DMS79 treated with DMSO at 0.1 percent for 48 hours (cell line): ENCODE measurements around the gene FBXL3.
"Not testable (repeated sequence)": the region's sequence is repeated elsewhere in the genome, so short reads cannot be mapped to it uniquely, and the experiment has no call there.

Experiments
- DNase-seq: peaks from one replicate; lab custom pipeline; 2025; lab: John Stamatoyannopoulos, UW

Gene FBXL3

DNA sequence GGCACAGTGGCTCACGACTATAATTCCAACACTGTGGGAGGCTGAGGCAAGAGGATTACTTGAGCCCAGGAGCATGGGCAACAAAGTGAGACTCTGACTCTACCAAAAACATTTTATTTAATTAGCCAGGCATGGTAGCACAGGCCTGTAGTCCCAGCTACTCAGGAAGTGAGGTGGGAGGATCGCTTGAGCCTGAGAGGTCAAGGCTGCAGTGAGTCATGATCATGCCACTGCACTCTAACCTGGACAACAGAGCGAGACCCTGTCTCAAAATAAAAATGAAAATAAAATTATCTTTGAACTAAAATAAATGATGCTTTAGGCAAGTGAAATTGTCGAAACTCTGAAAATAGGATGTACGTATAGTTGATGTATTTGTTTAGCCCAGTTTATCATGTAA lies 43.3 kb downstream of the FBXL3 start:
- no peak for DNase-seq

DNA sequence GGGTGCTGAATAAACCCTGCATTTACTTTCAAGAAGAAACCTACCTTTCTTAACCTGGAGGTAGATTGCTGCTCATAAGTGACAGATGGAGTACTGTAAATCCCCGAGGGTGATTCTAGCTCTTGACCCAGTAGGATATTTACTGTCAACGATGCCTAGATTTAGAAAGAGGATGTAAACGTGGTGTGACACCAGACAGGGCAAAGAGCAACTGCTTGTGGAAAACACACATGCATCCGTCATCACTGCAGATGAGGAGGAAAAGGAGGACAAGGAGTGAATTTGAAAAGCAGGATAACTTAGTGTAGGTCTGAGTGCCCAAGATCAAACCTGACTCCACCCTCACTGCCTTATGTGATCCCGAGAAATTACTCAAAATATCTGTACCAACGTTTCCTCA lies 44.9 kb downstream of the FBXL3 start:
- no peak for DNase-seq

DNA sequence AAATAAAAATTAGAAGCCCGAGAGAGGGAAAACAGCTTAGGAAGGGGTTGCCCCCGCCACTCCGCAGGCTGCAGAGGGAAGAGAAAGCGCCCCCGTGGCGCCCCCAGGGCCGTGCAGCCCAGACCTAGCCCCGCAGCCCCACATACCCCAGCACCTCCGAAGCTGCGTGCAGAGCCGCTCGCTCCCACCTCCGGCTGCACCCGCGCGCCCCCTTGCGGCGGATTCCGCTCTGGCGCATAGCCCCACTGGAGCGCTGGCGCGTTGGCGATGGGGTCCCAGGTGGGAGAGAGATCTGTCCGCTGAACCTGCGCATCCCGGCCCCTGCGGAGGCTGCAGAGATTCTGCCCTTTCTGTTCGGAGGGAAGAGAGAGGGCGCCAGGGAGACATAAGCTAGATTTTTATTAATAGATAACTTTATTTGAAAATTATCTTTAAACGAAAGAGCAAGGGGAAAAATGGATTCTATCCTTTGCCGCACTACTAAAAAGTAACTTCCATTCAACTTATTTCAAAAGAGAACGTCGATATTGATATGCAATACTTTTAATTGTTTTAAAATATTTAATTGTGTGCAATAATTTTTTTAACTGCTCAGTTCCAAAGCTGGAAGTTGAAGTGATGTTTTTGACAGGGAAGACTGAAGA lies 46.8 kb downstream of the FBXL3 start:
- DNase-seq, result peak; percentile 6

DNA sequence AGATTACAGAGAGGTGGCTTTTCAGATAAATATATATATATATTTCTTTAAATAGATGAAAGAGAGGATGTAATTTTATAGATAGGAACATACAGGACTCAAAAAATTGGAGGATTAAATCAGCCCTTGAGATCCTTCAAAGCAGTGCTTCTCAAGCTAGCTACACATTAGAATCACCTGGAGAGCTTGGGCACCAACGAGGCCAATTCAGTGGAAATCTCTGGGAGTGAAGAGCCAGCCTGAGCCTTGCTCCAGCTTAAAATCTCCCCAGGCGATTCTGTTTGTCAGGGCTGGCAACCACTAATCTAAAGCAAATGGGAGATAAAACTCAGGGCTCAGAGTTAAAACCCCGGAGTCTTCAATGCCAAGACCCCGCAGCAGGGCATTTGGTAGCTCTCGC lies 50.0 kb downstream of the FBXL3 start:
- DNase-seq, result no peak

- DNase-seq, result no peak
Measured at GRCh38 chr13:76976490-76976889, 50.5 kb downstream of the FBXL3 start.

DNA sequence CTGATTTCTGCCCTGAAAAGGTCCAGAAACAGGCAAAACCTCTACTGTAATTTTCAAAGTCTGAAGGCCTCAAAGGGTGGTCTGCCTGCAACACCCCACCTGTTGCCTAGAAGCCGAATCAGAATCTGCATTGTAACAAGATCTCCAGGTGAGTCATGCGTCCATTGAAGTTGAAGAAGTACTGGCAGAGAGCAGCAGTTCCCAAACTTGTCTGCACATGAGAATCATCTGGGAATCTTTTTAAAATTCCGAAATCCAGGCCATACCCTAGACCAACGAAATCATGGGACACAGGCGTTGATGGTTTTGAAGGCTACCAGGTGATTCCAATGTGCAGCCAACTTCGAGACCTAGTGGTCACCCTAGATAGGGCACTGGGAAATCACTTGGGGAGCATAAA lies 51.1 kb downstream of the FBXL3 start:
- DNase-seq, result no peak

DNA sequence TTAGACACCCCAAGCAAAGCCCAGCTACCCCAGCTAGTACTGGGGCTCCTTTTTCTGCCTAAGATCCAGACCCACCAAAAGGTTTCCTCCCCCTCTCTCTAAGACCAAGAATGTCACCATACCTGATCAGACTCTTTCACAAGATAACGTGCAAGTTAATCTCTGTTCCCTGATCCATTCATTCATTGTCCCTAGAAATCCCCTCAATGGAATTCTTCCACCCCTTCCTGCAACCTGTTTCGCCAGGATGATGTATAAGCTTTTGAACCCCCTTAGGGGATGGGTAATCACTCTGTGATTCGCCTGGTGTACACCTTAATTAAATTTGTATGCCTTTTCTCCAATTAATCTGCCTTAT lies 52.4 kb downstream of the FBXL3 start:
- no peak for DNase-seq

DNA sequence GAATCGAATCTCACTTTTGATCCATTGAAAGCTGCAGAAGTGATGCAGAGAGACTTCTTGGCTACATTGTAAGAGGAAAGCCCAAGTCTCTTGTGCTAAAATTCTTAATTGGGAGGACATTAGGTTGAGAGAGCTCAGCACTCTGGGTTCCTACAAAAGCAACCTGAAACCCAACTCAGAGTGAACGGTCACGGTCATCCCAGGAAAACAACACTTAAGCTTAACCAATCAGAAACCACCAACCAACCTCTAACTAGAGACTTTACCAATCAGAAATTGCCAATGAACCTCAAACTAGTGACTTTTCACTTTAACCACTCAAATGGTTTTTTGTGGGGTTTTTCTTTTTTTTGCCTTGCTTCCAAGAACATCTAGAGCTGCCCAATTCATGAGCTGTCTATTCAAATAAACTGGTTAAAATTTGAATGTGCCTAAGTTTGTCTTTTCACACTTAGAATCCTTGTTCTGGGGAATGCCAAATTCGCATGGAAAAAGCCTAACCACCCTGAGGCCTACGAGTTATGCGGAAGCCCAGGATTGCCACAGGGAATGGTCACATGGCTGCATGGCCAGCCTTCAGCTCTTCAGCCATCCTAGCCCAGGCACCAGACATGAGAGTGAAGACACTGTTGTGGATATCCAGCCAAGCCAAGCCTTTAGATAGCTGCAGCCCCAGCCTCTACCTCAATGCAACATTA lies 52.9 kb downstream of the FBXL3 start:
- DNase-seq, result no peak

- peak; percentile 5 for DNase-seq
Measured at GRCh38 chr13:76971851-76972829, 54.8 kb downstream of the FBXL3 start.

DNA sequence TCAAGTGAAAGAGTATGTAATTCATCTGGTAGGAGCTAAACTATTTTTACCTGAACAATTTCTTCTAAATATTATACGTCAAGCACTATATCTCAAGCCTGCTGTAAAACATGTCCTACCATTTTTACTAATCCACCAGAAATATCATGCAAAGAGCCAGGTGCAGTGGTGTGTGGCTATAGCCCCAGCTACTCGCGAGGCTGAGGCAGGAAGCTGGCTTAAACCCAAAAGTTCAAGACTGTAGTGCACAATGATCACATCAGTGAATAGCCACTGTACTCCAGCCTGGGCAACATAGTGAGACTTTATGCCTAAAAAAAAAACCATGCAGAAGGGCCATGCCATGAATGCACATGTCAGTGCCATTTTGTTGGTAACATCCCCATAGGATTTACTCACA lies 55.7 kb downstream of the FBXL3 start:
- no peak for DNase-seq

GRCh38 chr13:76969488-76970365 lies 57.2 kb downstream of the FBXL3 start:
- DNase-seq, result no peak

GRCh38 chr13:76968041-76968440 lies 58.9 kb downstream of the FBXL3 start:
- DNase-seq, result no peak

DNA sequence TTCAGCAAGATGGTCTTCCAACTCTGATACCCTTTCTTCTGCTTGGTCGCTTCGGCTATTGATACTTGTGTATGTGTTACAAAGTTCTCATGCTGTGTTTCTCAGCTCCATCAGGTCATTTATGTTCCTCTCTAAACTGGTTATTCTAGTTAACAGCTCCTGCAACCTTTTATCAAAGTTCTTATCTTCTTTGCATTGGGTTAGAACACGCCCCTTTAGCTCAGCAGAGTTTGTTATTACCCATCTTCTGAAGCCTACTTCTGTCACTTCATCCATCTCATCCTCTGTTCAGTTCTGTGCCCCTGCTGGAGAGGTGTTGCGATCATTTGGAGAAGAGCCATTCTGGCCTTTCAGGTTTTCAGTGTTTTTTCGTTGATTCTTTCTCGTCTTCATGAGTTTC lies 59.9 kb downstream of the FBXL3 start:
- DNase-seq, result no peak

DNA sequence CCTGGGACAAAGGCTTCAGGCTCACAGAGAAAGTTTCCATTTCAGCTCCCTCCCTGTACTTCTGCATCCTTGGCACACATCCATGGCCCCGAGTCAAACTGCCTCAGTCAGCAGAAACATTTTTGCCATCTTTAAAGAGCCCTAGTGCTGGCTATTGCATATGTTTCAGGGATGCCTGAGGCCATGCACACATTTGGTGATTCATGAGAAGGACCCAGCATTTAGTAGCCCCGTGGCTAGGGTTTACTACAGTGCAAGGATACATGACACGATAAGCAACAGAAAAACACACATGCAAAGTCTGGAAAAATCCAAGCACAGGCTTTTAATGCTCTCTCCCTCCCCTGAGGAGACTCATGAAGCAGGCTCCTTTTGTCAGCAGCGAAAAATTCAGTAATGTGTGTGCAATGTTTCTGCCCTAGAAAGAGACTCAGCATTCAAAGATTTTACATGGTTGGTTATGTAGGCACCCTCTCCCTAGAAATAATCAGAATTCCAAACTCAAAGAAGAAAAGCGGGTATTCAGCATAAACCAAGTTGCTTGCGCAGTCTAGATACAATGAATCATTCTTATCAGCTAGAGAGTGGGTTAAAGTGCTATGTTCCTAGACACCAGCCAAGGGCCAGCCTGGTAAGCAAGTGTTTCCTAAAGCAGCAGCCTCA lies 61.1 kb downstream of the FBXL3 start:
- DNase-seq, result peak; percentile 10

DNA sequence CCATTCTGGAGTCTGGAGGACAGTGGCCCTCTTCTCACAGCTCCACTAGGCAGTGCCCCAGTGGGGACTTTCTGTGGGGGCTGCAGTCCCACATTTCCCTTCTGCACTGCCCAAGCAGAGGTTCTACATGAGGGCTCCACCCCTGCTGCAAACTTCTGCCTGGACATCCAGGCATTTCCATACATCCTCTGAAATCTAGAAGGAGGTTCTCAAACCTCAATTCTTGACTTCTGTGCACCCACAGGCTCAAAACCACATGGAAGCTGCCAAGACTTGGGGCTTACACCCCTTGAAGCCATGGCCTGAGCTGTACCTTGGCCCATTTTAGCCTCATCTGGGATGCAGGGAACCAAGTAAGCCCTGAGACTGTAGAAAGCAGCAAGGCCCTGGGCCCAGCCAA lies 67.2 kb downstream of the FBXL3 start:
- DNase-seq, result not testable (repeated sequence)

DNA sequence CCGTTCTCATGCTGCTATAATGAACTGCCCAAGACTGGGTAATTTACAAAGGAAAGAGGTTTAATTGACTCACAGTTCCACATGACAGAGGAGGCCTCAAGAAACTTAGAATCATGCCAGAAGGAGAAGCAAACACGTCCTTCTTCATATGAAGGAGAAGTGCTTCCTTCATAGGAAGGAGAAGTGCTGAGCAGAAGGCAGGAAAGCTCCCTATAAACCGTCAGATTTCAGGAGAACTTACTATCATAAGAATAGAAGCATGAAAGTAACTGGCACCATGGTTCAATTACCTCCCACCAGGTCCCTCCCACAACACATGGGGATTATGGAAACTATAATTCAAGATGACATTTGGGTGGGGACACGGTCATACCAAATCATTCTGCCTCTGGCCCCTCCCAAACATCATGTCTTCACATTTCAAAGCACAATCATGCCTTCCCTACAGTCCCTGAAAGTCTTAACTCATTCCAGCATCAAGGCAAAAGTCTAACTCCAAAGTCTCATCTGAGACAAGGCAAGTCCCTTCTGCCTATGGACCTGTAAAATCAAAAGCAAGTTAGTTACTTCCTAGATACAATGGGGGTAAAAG lies 68.0 kb downstream of the FBXL3 start:
- DNase-seq, result no peak

GRCh38 chr13:76955661-76956060 lies 71.3 kb downstream of the FBXL3 start:
- DNase-seq, result no peak
